NCI-H2196 treated with DMSO at 0.1 percent for 48 hours (cell line): ENCODE data around the gene ITCH.
"Not testable (repeated sequence)": the region's sequence is repeated elsewhere in the genome, so short reads cannot be mapped to it uniquely, and the experiment has no call there.

Experiments
- DNase-seq: peaks from one replicate; lab custom pipeline; 2025; ENCODE audit not compliant: unreplicated experiment; lab: John Stamatoyannopoulos, UW

The ITCH gene

GRCh38 chr20:34449674-34450592 lies 86.9 kb downstream of the ITCH start:
- DNase-seq: no peak

DNA sequence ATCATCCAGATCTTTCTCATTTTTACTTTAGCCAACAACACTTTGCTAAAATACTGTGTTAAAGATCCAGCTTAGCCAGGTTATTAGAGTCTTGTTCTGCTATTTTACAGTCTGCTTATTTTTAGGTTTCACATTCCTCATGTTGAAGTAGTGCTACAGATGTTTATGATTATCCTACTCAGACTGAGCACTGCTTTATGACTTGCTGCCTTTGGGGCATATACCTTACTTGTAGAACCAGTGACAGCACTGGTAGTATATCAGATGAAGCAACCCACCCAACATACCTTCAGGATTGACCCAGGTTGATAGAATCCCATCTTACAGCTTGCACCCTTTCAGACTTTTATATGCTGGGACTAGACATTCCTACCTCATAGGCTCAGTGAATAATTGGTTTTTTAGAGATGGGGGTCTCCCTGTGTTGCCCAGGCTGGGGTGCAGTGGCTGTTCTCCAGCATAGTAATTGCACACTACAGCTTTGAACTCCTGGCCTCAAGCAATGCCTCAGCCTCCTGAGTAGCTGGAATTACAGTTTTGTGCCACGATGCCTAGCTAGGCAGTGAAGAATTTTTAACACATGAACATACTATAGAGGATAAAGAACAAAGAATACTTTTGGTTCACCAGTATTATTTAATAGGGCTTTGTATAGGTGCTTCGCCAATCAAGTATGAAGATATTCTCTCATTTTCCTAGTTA lies 89.4 kb downstream of the ITCH start:
- DNase-seq: no peak

DNA sequence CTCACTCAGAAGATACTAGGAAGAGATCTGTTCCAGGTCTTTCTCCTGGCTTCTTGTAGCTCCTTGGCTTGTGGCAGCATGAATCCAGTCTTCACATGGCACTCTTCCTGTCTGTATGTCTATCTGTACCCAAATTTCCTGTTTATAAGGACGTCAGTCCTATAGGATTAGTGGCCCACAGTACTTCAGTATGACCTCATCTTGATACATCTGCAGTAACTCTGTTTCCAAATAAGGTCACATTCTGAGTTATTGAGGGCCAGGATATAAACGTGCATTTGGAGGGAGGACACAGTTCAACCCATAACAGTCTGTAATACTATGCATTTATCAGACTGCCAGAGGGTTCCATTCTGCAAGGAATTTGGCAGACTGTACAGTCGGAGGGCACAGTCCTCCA lies 95.6 kb downstream of the ITCH start:
- DNase-seq: no peak

GRCh38 chr20:34459209-34459897 lies 96.3 kb downstream of the ITCH start:
- DNase-seq: no peak

- DNase-seq: no peak
These were observed 98.7 kb downstream of the ITCH start for GRCh38 chr20:34461779-34462087.

- no peak for DNase-seq
These were observed 105.9 kb downstream of the ITCH start for GRCh38 chr20:34468951-34469350.

DNA sequence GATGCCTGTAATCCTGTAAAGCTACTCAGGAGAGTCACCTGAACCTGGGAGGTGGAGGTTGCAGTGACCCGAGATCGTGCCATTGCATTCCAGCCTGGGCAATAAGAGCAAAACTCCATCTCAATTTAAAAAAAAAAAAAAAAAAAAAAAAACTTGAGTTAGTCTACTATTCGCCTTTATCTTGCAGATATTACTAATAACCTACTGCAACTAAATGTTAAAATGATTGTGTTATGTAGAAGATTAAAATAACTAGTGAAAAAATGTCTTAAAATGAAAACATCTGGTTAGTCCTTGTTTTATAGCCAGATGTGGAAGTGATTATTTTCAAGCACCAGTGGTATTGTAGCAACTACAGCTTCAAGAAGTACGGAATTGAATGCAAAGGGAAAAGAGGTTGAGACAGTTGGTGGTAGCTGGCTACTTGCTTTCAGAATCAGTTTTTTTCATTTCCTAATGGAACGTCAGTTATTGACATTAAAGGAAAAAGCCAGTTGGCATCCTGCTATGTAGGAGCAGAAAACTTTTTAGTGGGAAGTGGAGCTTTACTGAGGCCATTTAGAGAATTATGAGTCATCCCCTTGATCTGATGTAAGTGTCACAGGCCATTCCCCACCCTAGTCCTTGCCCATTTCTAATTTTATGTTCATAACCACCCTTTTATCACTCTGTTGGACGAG lies 109.3 kb downstream of the ITCH start:
- no peak for DNase-seq

DNA sequence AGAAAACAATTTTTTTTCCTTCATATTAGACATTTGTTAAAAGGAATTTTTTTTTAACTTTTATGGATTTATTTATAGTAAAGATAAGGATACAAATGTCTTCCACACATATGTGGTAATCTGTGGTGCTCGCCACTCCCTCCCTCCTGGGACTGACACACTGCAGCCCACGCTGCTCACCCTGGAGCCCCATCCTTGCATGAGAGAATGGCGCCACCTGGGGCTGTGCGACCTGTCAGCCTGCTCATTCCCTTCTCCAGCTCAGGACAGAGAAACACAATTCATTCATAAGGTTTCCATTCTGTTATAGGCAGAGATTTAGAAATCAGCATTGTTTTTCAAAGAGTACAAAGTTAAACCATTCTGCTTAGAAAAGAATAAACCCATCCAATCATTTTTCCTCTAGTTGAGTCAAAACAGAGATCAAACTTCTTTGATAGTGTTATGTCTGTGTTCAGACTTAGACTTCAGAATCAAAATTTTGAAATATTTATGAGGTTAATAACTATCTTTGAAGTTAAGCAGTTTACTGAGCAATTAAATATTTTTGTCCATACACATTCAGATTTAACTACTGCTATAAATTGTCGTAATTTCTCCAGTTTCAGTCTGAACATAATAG lies 110.3 kb downstream of the ITCH start:
- no peak for DNase-seq

- DNase-seq: no peak
These were observed 113.1 kb downstream of the ITCH start for GRCh38 chr20:34475979-34476736.

- no peak for DNase-seq
These were observed 116.6 kb downstream of the ITCH start for GRCh38 chr20:34479627-34480026.

- DNase-seq: not testable (repeated sequence)
These were observed 119.1 kb downstream of the ITCH start for GRCh38 chr20:34482154-34482553.

DNA sequence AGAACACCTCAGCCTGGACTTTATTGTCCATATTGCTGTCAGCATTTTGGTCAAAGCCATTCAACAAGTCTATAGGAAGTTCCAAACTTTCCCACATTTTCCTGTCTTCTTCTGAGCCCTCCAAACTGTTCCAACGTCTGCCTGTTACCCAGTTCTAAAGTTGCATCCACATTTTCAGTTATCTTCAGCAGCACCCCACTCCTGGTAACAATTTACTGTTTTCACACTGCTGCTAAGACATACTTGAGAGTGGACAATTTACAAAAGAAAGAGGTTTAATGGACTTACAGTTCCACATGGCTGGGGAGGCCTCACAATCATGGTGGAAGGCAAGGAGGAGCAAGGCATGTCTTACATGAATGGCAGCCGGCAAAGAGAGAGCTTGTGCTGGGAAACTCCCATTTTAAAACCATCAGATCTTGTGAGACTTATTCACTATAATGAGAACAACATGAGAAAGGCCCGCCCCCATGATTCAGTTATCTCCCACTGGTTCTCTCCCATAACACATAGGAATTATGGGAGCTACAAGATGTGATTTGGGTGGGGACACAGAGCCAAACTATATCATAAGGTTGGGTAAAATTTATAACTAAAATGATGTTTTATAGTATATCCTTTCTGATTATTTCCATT lies 120.6 kb downstream of the ITCH start:
- not testable (repeated sequence) for DNase-seq

GRCh38 chr20:34485068-34485634 lies 122.1 kb downstream of the ITCH start:
- no peak for DNase-seq

DNA sequence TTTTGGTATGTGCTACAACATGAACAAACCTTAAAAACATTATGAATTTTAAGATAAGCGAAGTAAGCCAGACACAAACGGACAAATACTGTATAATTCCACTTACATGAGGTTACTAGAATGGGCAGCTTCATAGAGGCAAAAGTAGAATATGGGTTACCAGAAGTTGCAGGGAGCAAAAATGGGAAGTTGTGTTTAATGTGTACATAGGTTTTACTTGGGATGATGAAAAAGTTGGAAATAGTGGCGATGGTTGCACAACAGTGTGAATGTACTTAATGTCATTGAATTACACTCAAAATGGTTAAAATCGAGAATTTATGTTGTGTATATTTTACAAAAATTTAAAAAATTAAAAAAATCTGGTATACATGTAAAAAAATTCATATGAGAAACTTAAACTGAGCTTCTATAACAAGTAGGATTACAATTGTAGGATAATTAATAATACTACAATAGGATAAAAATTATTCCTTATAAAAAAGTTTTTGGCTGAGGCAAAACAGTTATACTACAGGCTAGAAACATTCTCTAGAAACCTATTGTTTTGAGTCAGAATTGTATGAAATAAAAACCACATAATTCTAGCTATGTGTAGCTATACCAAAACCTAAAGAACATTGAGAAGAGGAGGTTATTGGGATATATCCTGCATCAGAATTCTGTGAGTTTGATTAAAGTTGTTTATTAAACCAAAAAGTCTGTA lies 128.3 kb downstream of the ITCH start:
- DNase-seq: no peak

DNA sequence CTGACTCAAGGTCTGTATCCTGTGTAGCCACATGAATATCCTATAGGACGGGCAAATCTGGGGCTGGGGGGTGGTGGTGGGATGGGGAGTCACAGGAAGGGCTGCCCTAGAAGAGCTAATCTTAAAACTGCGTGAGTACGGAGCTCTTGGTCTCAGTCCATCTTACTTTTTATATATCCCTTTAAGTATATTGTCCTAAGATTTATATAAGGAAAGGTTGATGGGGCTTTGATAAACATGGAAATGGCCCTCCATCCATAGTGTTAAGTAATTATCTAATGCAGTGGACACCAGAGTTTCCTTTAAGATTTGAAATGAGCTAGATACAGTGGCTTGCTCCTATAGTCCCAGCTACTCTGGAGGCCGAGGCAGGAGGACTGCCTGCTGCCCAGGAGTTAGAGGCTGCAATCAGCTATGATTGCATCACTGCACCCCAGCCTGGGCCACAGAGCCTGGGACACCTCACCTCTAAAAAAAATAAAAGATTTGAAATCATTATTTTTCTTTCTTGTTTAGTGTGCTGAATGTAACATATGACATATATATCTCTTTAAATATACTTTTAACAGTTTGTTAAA lies 128.9 kb downstream of the ITCH start:
- DNase-seq: no peak

- DNase-seq: no peak
These were observed 130.6 kb downstream of the ITCH start for GRCh38 chr20:34493646-34494045.

DNA sequence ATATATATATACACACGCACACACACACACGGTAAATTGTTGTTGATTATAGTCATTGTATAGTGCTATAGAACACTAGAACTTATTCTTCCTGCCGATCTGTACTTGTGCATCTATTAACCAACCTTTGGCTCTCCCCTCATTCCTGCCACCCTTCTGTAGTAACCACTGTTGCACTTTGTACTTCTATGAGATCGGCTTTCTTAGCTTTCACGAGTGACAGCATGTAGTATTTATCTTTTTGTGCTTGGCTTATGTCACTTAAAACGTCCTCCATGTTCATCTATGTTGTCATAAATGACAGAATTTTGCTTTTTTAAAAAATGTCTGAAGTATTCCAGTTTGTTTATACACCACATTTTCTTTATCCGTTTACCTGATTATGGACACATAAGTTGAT lies 132.2 kb downstream of the ITCH start:
- no peak for DNase-seq

DNA sequence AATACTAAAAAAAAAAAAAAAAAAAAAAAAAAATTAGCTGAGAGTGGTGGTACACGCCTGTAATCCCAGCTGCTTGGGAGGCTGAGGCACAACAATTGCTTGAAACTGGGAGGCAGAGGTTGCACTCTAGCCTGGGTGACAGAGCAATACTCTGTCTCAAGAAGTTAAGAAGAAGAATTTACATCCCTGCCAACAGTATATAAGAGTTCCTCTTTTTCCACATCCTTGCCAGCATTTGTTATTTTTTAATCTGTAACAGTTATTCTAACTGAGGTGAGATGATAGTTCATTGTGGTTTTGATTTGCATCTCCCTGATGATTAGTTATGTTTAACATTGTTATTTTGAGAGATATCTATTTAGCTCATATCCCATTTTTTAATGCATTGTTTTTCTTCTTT lies 132.8 kb downstream of the ITCH start:
- no peak for DNase-seq
